Measurements from ENCODE around the gene RHD.
"Not testable (repeated sequence)": the region's sequence is repeated elsewhere in the genome, so short reads cannot be mapped to it uniquely, and the experiment has no call there.

Gene RHD

GRCh38 chr1:25304936-25305335 lies 32.6 kb downstream of the RHD start:
- DNase-seq (ENCODE audit: low read depth, low spot score) = not testable (repeated sequence)

- DNase-seq (ENCODE audit: low read depth, low spot score) = not testable (repeated sequence)
Observed at GRCh38 chr1:25308168-25308567, 35.9 kb downstream of the RHD start.

- not testable (repeated sequence) for DNase-seq (ENCODE audit: low read depth, low spot score)
Observed at GRCh38 chr1:25309085-25309484, 36.8 kb downstream of the RHD start.

- DNase-seq (ENCODE audit: low read depth, low spot score) = not testable (repeated sequence)
Observed at GRCh38 chr1:25309486-25309885, 37.2 kb downstream of the RHD start.

- not testable (repeated sequence) for DNase-seq (ENCODE audit: low read depth, low spot score)
Observed at GRCh38 chr1:25312806-25313470, 40.6 kb downstream of the RHD start.

- not testable (repeated sequence) for DNase-seq (ENCODE audit: low read depth, low spot score)
Observed at GRCh38 chr1:25320314-25320938, 48.1 kb downstream of the RHD start.

GRCh38 chr1:25322127-25322526 lies 49.8 kb downstream of the RHD start:
- DNase-seq (ENCODE audit: low read depth, low spot score) = not testable (repeated sequence)

- not testable (repeated sequence) for DNase-seq (ENCODE audit: low read depth, low spot score)
Observed at GRCh38 chr1:25324407-25324806, 52.1 kb downstream of the RHD start.

GRCh38 chr1:25327864-25328790 lies 55.8 kb downstream of the RHD start:
- not testable (repeated sequence) for DNase-seq (ENCODE audit: low read depth, low spot score)

GRCh38 chr1:25328791-25329185 lies 56.5 kb downstream of the RHD start:
- DNase-seq (ENCODE audit: low read depth, low spot score) = not testable (repeated sequence)

- DNase-seq (ENCODE audit: low read depth, low spot score) = not testable (repeated sequence)
Observed at GRCh38 chr1:25329336-25329735, 57.0 kb downstream of the RHD start.

- DNase-seq (ENCODE audit: low read depth, low spot score) = not testable (repeated sequence)
Observed at GRCh38 chr1:25329950-25330349, 57.6 kb downstream of the RHD start.

- DNase-seq (ENCODE audit: low read depth, low spot score) = not testable (repeated sequence)
Observed at GRCh38 chr1:25336922-25337354, 64.6 kb downstream of the RHD start.

GRCh38 chr1:25337483-25338187 lies 65.3 kb downstream of the RHD start:
- DNase-seq (ENCODE audit: low read depth, low spot score) = not testable (repeated sequence)

- peak; percentile 73 for DNase-seq (ENCODE audit: low read depth, low spot score)
Observed at GRCh38 chr1:25338188-25338981, 66.1 kb downstream of the RHD start, which contains the start of gene TMEM50A. Gene TMEM50A (plus strand): TSS chr1:25338334. CDS start chr1:25340487, 2,153 bp downstream.

GRCh38 chr1:25338986-25339385 lies 66.7 kb downstream of the RHD start:
- DNase-seq (ENCODE audit: low read depth, low spot score) = no peak

GRCh38 chr1:25341746-25342145 lies 69.4 kb downstream of the RHD start:
- no peak for DNase-seq (ENCODE audit: low read depth, low spot score)

GRCh38 chr1:25342846-25343245 lies 70.5 kb downstream of the RHD start:
- no peak for DNase-seq (ENCODE audit: low read depth, low spot score)

- DNase-seq (ENCODE audit: low read depth, low spot score) = no peak
Observed at GRCh38 chr1:25343872-25344271, 71.6 kb downstream of the RHD start.

- DNase-seq (ENCODE audit: low read depth, low spot score) = no peak
Observed at GRCh38 chr1:25347556-25347955, 75.2 kb downstream of the RHD start.

- no peak for DNase-seq (ENCODE audit: low read depth, low spot score)
Observed at GRCh38 chr1:25349606-25350005, 77.3 kb downstream of the RHD start.
